ENCODE results near the gene CDC45. TPM values are rescaled to one million over a fixed set of nuclear protein-coding genes. Genes with fewer than 3 reads are reported as not detected.

The CDC45 gene
- total and polyA plus RNA-seq, 12 donors, result 0.87 to 7.7 (median 1.4) TPM; not detected in 1

GRCh38 chr22:19503367-19503766 lies 23.6 kb downstream of the CDC45 start:
- Histone ChIP-seq H3K27me3 (no peaks in the 10 kb centered on the region), H3K36me3 (replicated peaks in 1 of 2) (no peaks in the 10 kb centered on the region), H3K4me3 (no peak overlapping the region), H3K4me1 (replicated peaks in 1 of 2) (no peaks in the 10 kb centered on the region), H3K27ac (no peak overlapping the region), H3K9me3 (replicated peaks in 1 of 3) (no peaks in the 10 kb centered on the region)
- intact Hi-C loops (cut with DNase I), result no loop called here
- TF ChIP-seq CTCF (IDR thresholded peaks at IDR 0.05) (no peak), POLR2A (IDR thresholded peaks at IDR 0.05) (no peak)
- 84 to 89% (median 88%) methylated on average over 7 of the region's 7 CpGs for WGBS, 4 donors
- no peak for DNase-seq

- DNase-seq, result no peak
- Histone ChIP-seq H3K4me1 (replicated peaks in 1 of 2) (no peaks in the 10 kb centered on the region), H3K36me3 (replicated peaks in 1 of 2) (no peaks in the 10 kb centered on the region), H3K27me3 (no peaks in the 10 kb centered on the region), H3K27ac (no peak overlapping the region), H3K9me3 (replicated peaks in 1 of 3) (no peaks in the 10 kb centered on the region), H3K4me3 (no peak overlapping the region)
- intact Hi-C loops (cut with DNase I), result no loop called here
- no peak for TF ChIP-seq POLR2A (IDR thresholded peaks at IDR 0.05)
- no peak for TF ChIP-seq CTCF (IDR thresholded peaks at IDR 0.05)
- WGBS, 4 donors, result 95 to 97% (median 95%) methylated on average over 8 to 9 of the region's 9 CpGs
These were observed 24.1 kb downstream of the CDC45 start for GRCh38 chr22:19503869-19504268.

GRCh38 chr22:19504900-19505734 lies 25.4 kb downstream of the CDC45 start:
- Histone ChIP-seq H3K4me3 (no peak overlapping the region), H3K9me3 (replicated peaks in 1 of 3) (no peaks in the 10 kb centered on the region), H3K27me3 (no peaks in the 10 kb centered on the region), H3K36me3 (replicated peaks in 1 of 2) (no peaks in the 10 kb centered on the region), H3K4me1 (replicated peaks in 1 of 2) (no peaks in the 10 kb centered on the region), H3K27ac (no peak overlapping the region)
- TF ChIP-seq POLR2A (IDR thresholded peaks at IDR 0.05) (no peak), CTCF (IDR thresholded peaks at IDR 0.05) (no peak)
- DNase-seq, result no peak
- intact Hi-C loops (cut with DNase I), result no loop called here
- 82 to 94% (median 87%) methylated on average over 15 to 18 of the region's 18 CpGs for WGBS, 4 donors

GRCh38 chr22:19505735-19506126 lies 26.0 kb downstream of the CDC45 start:
- 91 to 97% (median 95%) methylated on average over 5 of the region's 5 CpGs for WGBS, 4 donors
- TF ChIP-seq CTCF (IDR thresholded peaks at IDR 0.05), result no peak
- TF ChIP-seq POLR2A (IDR thresholded peaks at IDR 0.05), result no peak
- DNase-seq, result no peak

More at GRCh38 chr22:19505735-19506126, 26.0 kb downstream of the CDC45 start:
- Histone ChIP-seq H3K4me1 (replicated peaks in 1 of 2) (no peaks in the 10 kb centered on the region), H3K36me3 (replicated peaks in 1 of 2) (no peaks in the 10 kb centered on the region), H3K27me3 (no peaks in the 10 kb centered on the region), H3K9me3 (replicated peaks in 1 of 3) (no peaks in the 10 kb centered on the region), H3K4me3 (no peak overlapping the region), H3K27ac (no peak overlapping the region)
- intact Hi-C loops (cut with DNase I), result no loop called here

Data from adrenal gland (tissue), 12 donors.